ENCODE measurements around the gene CREB3L2. TPM values are rescaled to one million over a fixed set of nuclear protein-coding genes. Genes with fewer than 3 reads are reported as not detected.

The CREB3L2 gene
- total and polyA plus RNA-seq, 2 of the 8 experiments (the other 6 are each of a cell fraction or from before 2014, with no cell fraction given), result 14.4 to 48.3 TPM

GRCh38 chr7:137987563-137987962 lies 14.3 kb downstream of the CREB3L2 start:
- Histone ChIP-seq H2AFZ (ENCODE audit: low read length) (no peak overlapping the region), H3K14ac (ENCODE audit: insufficient read length) (no peak overlapping the region), H2BK20ac (ENCODE audit: low read length) (no peak overlapping the region), H3K4me1 (replicated peaks in 1 of 4; ENCODE audit: control insufficient read depth in 3 of 4, insufficient read depth in 4 of 4, low read length in 3 of 4) (peaks cover 0 to 13% (median 1%) of the 10 kb centered on the region in 4 experiments; a peak in 3 of 7 replicates), H3K27me3 (replicated peaks in 1 of 4; ENCODE audit: control insufficient read depth in 3 of 4, extremely low read depth in 1 of 4, insufficient read depth in 3 of 4, low read length in 3 of 4) (no peaks in the 10 kb centered on the region), H3K79me1 (ENCODE audit: low read depth, low read length) (peaks cover 15% of the 10 kb centered on the region; the same call in 1 of the 2 replicates), H4K5ac (ENCODE audit: insufficient read length, low read depth, low read length) (no peak overlapping the region), H4K8ac (ENCODE audit: extremely low read depth, insufficient read depth, low read length) (no peak overlapping the region), H3K9me3 (ENCODE audit: insufficient read depth in 2 of 2, low read depth in 1 of 2, low read length in 1 of 2) (peaks cover 2 to 5% of the 10 kb centered on the region in 2 experiments; a peak in 1 of 4 replicates), H3K56ac (replicated peaks; ENCODE audit: insufficient read length, low read depth, low read length) (no peak overlapping the region), H3K23ac (ENCODE audit: insufficient read length) (no peak overlapping the region), H3K79me2 (ENCODE audit: control insufficient read depth in 1 of 2, insufficient read depth in 2 of 2, low read length in 2 of 2) (peaks cover 22 to 84% of the 10 kb centered on the region in 2 experiments), H3K4ac (replicated peaks; ENCODE audit: insufficient read length, low read depth, low read length) (no peak overlapping the region), H3K4me2 (ENCODE audit: insufficient read depth in 1 of 2, low read depth in 2 of 2, low read length in 2 of 2) (no peak overlapping the region), H2BK120ac (replicated peaks; ENCODE audit: low read depth, low read length) (no peak overlapping the region), H2BK5ac (ENCODE audit: low read depth, low read length) (no peak overlapping the region), H3K27ac (ENCODE audit: low read depth, low read length) (no peak overlapping the region), H3K9ac (replicated peaks in 1 of 4; ENCODE audit: extremely low read depth in 1 of 4, low read depth in 3 of 4, low read length in 3 of 4) (no peak overlapping the region; a peak in 1 of 7 replicates), H3K36me3 (ENCODE audit: control insufficient read depth in 2 of 4, insufficient read depth in 4 of 4, low read length in 3 of 4) (peaks cover 0 to 4% (median 1%) of the 10 kb centered on the region in 4 experiments; a peak in 2 of 8 replicates), H3K23me2 (ENCODE audit: low read depth, low read length) (no peaks in the 10 kb centered on the region), H4K91ac (replicated peaks; ENCODE audit: insufficient read length, low read length) (no peak overlapping the region), H4K20me1 (replicated peaks in 1 of 2; ENCODE audit: control insufficient read depth in 1 of 2, insufficient read depth in 2 of 2, low read length in 2 of 2) (peaks cover 0 to 2% of the 10 kb centered on the region in 2 experiments), H2BK12ac (ENCODE audit: low read depth, low read length) (no peak overlapping the region), H3K4me3 (ENCODE audit: extremely low read depth in 1 of 4, insufficient read depth in 2 of 4, low read depth in 3 of 4, low read length in 4 of 4) (no peak overlapping the region), H2BK15ac (ENCODE audit: low read length) (no peak overlapping the region), H3K18ac (ENCODE audit: extremely low read depth, low read length) (no peak overlapping the region), H2AK5ac (ENCODE audit: low read depth, low read length) (no peak overlapping the region)
- FAIRE-seq (no peak), DNase-seq (ENCODE audit: low read depth in 1 of 2, low spot score in 2 of 2) (no peak)
- WGBS, 2 experiments (ENCODE audit: extremely low coverage in 1 of 2, insufficient coverage in 1 of 2, insufficient read length in 1 of 2, insufficient replicate concordance in 2 of 2, low coverage in 1 of 2, low lambda C conversion rate in 2 of 2, missing lambda C conversion rate in 1 of 2), result 85% methylated on average over 5 of the region's 5 CpGs; no CpG with 5 or more reads in 1 of the 2 experiments
- POLR2A ChIA-PET (ENCODE audit: partially characterized antibody), result interaction anchor here (0.6 to 1.7 kb wide), 4 partner anchors 10 to 182 kb away, joined by 3 to 6 read pairs (median 3); no protein-coding TSS in a partner anchor
- CTCF ChIA-PET (ENCODE audit: partially characterized antibody), result interaction anchor here (0.6 to 2.6 kb wide), 9 partner anchors 10 to 363 kb away, joined by 3 to 10 read pairs (median 3); no protein-coding TSS in a partner anchor
- TF ChIP-seq JUN (IDR thresholded peaks at IDR 0.05; ENCODE audit: low read depth, low read length) (no peak), SP2 (IDR thresholded peaks at IDR 0.05; ENCODE audit: low read length) (no peak), HDAC2 (IDR thresholded peaks at IDR 0.05; ENCODE audit: borderline replicate concordance in 1 of 2, low read depth in 2 of 2, low read length in 2 of 2) (no peak), RXRA (IDR thresholded peaks at IDR 0.05; ENCODE audit: insufficient read depth, low read depth, low read length) (no peak)
